Naive thymus-derived CD4-positive, alpha-beta T cell (primary cell): ENCODE data around the gene SAMMSON. TPM values are rescaled to one million over a fixed set of nuclear protein-coding genes. Genes with fewer than 3 reads are reported as not detected.

Experiments used
- ATAC-seq: fragments of 150-1000 bp; cut with Tn5 transposase; 2 replicates; pipeline ENCODE4 v1.10.0; 2021; ENCODE audit warnings: mild to moderate bottlenecking, moderate library complexity
- CTCF ChIA-PET: fragments of 350-600 bp; sonication (Branson Sonifier 250); formaldehyde crosslinking; loops from one replicate; lab custom pipeline; 2021; ENCODE audit warnings: antibody characterized with exemption; lab: Charles Lee
- POLR2A ChIA-PET: fragments of 350-600 bp; sonication (Branson Sonifier 250); formaldehyde crosslinking; loops from one replicate; lab custom pipeline; 2021; ENCODE audit warnings: antibody characterized with exemption, inconsistent platforms; lab: Charles Lee
- DNase-seq, 9 donors: peaks; one replicate each; pipeline versions ENCODE4 v3.0.0 to v3.0.0-alpha.2; 2020 to 2022; ENCODE audit warnings: mixed read lengths in 1 of 9
- H3K27ac ChIP-seq: one replicate; pipeline ENCODE4 v1.7.0; 2013; ENCODE audit warnings: mild to moderate bottlenecking, low read depth, low read length, moderate library complexity
- H3K27me3 ChIP-seq, 2 donors: one replicate each; pipeline ENCODE4 v1.7.0; 2013; ENCODE audit warnings: low read length in 2 of 2, mild to moderate bottlenecking in 2 of 2, moderate library complexity in 2 of 2; ENCODE audit not compliant: control insufficient read depth in 2 of 2, insufficient read depth in 2 of 2
- H3K36me3 ChIP-seq, 3 experiments: 1 replicate in 2 of 3; 2 replicates in 1 of 3; pipeline ENCODE4 v1.7.0; 2013; ENCODE audit warnings: low read length in 3 of 3, mild to moderate bottlenecking in 3 of 3, moderate library complexity in 1 of 3; ENCODE audit not compliant: insufficient read depth in 3 of 3, control insufficient read depth in 2 of 3
- H3K4me1 ChIP-seq, 2 donors: one replicate each; pipeline ENCODE4 v1.7.0; 2013; ENCODE audit warnings: low read length in 2 of 2, mild to moderate bottlenecking in 2 of 2, moderate library complexity in 1 of 2; ENCODE audit not compliant: control insufficient read depth in 2 of 2, insufficient read depth in 2 of 2
- H3K4me3 ChIP-seq: 2 replicates; pipeline ENCODE4 v1.7.0; 2013; ENCODE audit warnings: mild to moderate bottlenecking, low read length
- H3K9me3 ChIP-seq, 3 experiments: 1 replicate in 2 of 3; 2 replicates in 1 of 3; pipeline ENCODE4 v1.7.0; 2013; ENCODE audit warnings: low read length in 3 of 3; ENCODE audit not compliant: control insufficient read depth in 2 of 3
- H3K27ac Mint-ChIP-seq, 9 donors: one replicate each; pipeline ENCODE4 v1.8.0; 2020 to 2022; ENCODE audit warnings: mixed read lengths in 9 of 9, mild to moderate bottlenecking in 8 of 9, moderate library complexity in 5 of 9, inconsistent platforms in 2 of 9
- H3K27me3 Mint-ChIP-seq, 5 donors: one replicate each; pipeline ENCODE4 v1.8.0; 2021 to 2022; ENCODE audit warnings: mixed read lengths in 5 of 5, mild to moderate bottlenecking in 1 of 5
- H3K36me3 Mint-ChIP-seq, 5 donors: one replicate each; pipeline ENCODE4 v1.8.0; 2020 to 2022; ENCODE audit warnings: mixed read lengths in 5 of 5, mild to moderate bottlenecking in 3 of 5, inconsistent platforms in 1 of 5
- H3K4me1 Mint-ChIP-seq, 7 donors: one replicate each; pipeline ENCODE4 v1.8.0; 2020 to 2022; ENCODE audit warnings: mixed read lengths in 7 of 7, mild to moderate bottlenecking in 3 of 7, inconsistent platforms in 1 of 7
- H3K4me3 Mint-ChIP-seq, 10 donors: one replicate each; pipeline ENCODE4 v1.8.0; 2020 to 2022; ENCODE audit warnings: mild to moderate bottlenecking in 10 of 10, mixed read lengths in 10 of 10, moderate library complexity in 6 of 10, inconsistent platforms in 2 of 10
- H3K9me3 Mint-ChIP-seq, 11 donors: one replicate each; pipeline ENCODE4 v1.8.0; 2020 to 2022; ENCODE audit warnings: mixed read lengths in 11 of 11, mild to moderate bottlenecking in 4 of 11, inconsistent platforms in 1 of 11, moderate library complexity in 1 of 11
- intact Hi-C, 2 donors: fragments of 100-400 bp; cut with micrococcal nuclease; formaldehyde crosslinking; loops; one replicate each; pipeline ENCODE4 v1.15.1; 2023
- polyA plus RNA-seq, 2 donors: library from polyadenylated mRNA; unstranded; fragments of 300-500 nt; fragmentation: Illumina TruSeq; gene quantifications; one replicate each; pipeline ENCODE4 v1.2.3, GENCODE V29; 2021
- total RNA-seq, 6 experiments: library from RNA in 5 of 6; stranded (reverse) in 5 of 6; gene quantifications; 1 replicate in 5 of 6; 2 replicates in 1 of 6; pipeline ENCODE4 v1.2.3 and lab custom pipeline; 2021 to 2026

SAMMSON gene
- total and polyA plus RNA-seq, 7 experiments from 2014 or later = not detected

DNA sequence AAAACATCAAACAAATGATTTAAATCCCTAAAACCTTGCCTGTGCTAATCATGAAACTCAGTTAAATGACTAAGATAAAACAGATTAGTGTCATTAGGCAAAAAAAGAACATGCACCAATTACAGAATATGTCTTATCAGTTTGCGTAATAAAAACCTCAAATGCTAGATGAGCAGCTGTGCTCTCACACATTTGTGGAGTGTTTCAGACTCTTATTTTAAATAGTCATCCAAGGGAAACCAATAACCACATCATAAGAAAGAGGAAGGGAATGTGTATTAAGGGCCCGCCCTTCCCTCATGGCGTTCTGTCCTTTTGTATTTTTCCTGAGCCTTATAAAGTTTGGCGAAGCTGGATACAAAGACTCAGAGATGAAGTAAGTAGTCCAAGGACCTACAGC, 6.6 kb downstream of the SAMMSON start:
- CTCF ChIA-PET = no interaction called here
- no peaks in the 10 kb centered on the region for H3K4me1 ChIP-seq
- H3K27ac ChIP-seq = no peak overlapping the region
- Mint-ChIP-seq H3K9me3 (peaks cover 0 to 10% (median 3%) of the 10 kb centered on the region in 11 donors), H3K27ac (no peak overlapping the region), H3K4me1 (no peaks in the 10 kb centered on the region), H3K27me3 (peaks cover 0 to 11% (median 0%) of the 10 kb centered on the region in 5 donors), H3K4me3 (no peak overlapping the region), H3K36me3 (no peaks in the 10 kb centered on the region)
- POLR2A ChIA-PET = no interaction called here
- ATAC-seq = peak; percentile 54
- no peak for DNase-seq
- no peaks in the 10 kb centered on the region for H3K9me3 ChIP-seq
- H3K4me3 ChIP-seq = no peak overlapping the region
- H3K36me3 ChIP-seq = no peaks in the 10 kb centered on the region
- H3K27me3 ChIP-seq = no peaks in the 10 kb centered on the region
- intact Hi-C loops = no loop called here

DNA sequence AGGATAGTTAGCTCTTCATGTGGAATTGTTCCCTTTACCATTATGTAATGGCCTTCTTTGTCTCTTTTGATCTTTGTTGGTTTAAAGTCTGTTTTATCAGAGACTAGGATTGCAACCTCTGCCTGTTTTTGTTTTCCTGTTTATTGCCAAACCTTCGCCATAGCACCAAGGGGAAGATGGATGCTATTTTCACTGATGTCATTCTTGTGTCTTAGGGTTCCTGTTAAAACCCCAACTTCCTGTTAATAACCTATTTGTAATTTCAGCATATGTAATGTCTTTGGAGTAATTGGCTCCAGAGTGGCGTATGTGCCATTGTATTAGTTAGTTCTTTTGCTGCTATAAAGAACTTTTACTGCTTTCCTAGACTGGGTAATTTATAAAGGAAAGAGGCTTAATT, 10.8 kb downstream of the SAMMSON start:
- CTCF ChIA-PET = no interaction called here
- H3K4me1 ChIP-seq = no peaks in the 10 kb centered on the region
- POLR2A ChIA-PET = no interaction called here

DNA sequence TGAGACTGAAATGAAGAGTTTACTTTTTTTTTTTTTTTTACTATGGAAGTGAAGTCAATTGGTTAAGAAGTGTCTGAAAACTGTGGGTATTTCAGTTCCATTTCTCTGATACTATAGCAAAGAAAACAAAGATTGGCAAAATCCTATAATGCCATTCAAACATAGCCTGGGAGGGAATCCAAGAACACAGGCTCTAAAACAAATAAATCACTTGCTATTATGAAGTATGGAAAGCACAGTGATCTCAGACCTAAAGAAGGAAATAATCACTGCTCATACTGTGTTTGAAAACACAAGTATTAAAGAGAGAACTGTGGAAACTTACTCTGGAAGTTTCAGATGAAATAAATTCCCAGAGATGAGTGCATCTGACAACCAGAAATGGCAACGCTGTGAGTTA, 12.0 kb downstream of the SAMMSON start:
- no peak overlapping the region for H3K27ac ChIP-seq
- H3K36me3 Mint-ChIP-seq = no peaks in the 10 kb centered on the region
- ATAC-seq = no peak
- no peaks in the 10 kb centered on the region for H3K4me1 ChIP-seq
- H3K4me3 Mint-ChIP-seq = no peak overlapping the region
- CTCF ChIA-PET = no interaction called here
- no peaks in the 10 kb centered on the region for H3K27me3 ChIP-seq
- POLR2A ChIA-PET = no interaction called here
- H3K27me3 Mint-ChIP-seq = peaks cover 0 to 12% (median 4%) of the 10 kb centered on the region in 5 donors
- H3K36me3 ChIP-seq = no peaks in the 10 kb centered on the region
- H3K4me1 Mint-ChIP-seq = no peaks in the 10 kb centered on the region
- H3K9me3 Mint-ChIP-seq = peaks cover 0 to 9% (median 4%) of the 10 kb centered on the region in 11 donors
- H3K4me3 ChIP-seq = no peak overlapping the region
- H3K9me3 ChIP-seq = no peaks in the 10 kb centered on the region
- H3K27ac Mint-ChIP-seq = no peak overlapping the region
- DNase-seq = no peak
- intact Hi-C loops = no loop called here

More for the DNA sequence above, 10.8 kb downstream of the SAMMSON start:
- Mint-ChIP-seq H3K9me3 (peaks cover 0 to 8% (median 2%) of the 10 kb centered on the region in 11 donors), H3K27me3 (peaks cover 0 to 12% (median 4%) of the 10 kb centered on the region in 5 donors), H3K4me3 (no peak overlapping the region), H3K27ac (peak overlapping the region in 1 of 9 donors; percentile 59), H3K4me1 (no peaks in the 10 kb centered on the region), H3K36me3 (no peaks in the 10 kb centered on the region)
- intact Hi-C loops = no loop called here
- H3K27me3 ChIP-seq = no peaks in the 10 kb centered on the region
- DNase-seq = no peak
- peak; percentile 20 for ATAC-seq
- no peaks in the 10 kb centered on the region for H3K9me3 ChIP-seq
- H3K36me3 ChIP-seq = no peaks in the 10 kb centered on the region
- no peak overlapping the region for H3K4me3 ChIP-seq
- no peak overlapping the region for H3K27ac ChIP-seq

DNA sequence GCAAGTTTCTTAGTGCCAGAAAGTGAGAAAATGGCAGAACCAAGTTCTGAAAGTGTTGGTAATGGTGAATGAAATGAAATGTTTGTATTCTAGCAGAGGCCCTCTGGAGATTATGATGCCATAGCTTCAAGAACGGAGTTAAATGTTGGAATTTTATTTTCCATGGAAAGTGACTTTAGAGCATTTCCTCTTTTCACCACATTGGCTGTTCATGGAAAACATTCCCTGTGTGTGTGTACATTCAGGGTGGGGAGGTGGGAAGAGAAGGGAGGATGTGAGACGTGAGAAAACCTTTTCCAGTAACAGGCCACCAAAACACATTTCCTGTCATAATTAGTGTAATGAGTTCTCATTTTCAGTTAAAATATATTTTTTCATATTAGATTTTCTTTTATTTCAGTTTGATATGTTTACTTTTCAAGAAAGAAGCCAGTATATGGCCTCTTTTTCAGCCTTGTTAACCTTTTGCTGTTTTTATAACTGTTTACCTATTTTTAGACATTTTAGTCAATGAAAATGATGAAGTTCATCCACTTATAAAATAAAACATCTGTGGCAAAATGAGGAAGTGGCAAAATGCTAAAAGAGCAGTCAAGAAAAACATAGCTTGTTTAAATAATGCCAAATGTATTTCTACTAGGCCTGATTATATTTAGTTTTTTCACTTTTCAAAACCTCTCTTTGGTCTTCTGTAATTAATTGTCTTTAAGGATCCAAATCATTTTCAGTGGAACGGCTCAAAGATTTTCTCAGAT, 21.6 kb downstream of the SAMMSON start:
- Histone ChIP-seq H3K27me3 (peaks cover 0 to 2% of the 10 kb centered on the region in 2 donors), H3K4me3 (no peak overlapping the region), H3K27ac (no peak overlapping the region), H3K4me1 (no peaks in the 10 kb centered on the region), H3K9me3 (no peaks in the 10 kb centered on the region), H3K36me3 (no peaks in the 10 kb centered on the region)
- H3K27ac Mint-ChIP-seq = no peak overlapping the region
- peaks cover 0 to 9% (median 0%) of the 10 kb centered on the region in 5 donors for H3K27me3 Mint-ChIP-seq
- DNase-seq = no peak
- intact Hi-C loops = no loop called here
- H3K9me3 Mint-ChIP-seq = peaks cover 0 to 6% (median 2%) of the 10 kb centered on the region in 11 donors
- no peaks in the 10 kb centered on the region for H3K4me1 Mint-ChIP-seq
- ChIA-PET POLR2A (no interaction called here), CTCF (no interaction called here)
- ATAC-seq = no peak
- H3K4me3 Mint-ChIP-seq = no peak overlapping the region
- no peaks in the 10 kb centered on the region for H3K36me3 Mint-ChIP-seq

DNA sequence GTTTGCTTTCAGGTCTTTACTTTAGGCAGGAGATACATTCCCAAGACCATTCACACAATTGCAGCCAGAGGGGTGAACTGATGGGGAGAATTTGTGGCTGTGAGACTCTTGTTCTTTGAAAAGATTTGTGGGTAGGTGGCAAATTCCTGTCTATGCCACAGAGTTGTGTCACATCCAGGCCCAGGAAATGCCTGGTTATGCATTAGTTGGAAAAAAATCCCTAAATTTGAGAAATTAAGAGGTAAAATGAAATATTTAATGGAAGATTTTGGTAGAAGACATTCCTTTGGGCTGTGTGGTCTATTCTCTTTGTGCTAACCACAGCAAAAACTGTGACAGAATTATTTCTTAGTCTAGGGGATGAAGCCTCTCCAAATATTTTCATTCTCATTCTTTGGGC, 28.8 kb downstream of the SAMMSON start:
- Mint-ChIP-seq H3K9me3 (peaks cover 0 to 4% (median 0%) of the 10 kb centered on the region in 11 donors), H3K4me3 (no peak overlapping the region), H3K27ac (no peak overlapping the region), H3K36me3 (no peaks in the 10 kb centered on the region), H3K27me3 (peaks cover 0 to 16% (median 6%) of the 10 kb centered on the region in 5 donors), H3K4me1 (no peaks in the 10 kb centered on the region)
- DNase-seq (no peak), ATAC-seq (no peak)
- no peak overlapping the region for H3K27ac ChIP-seq
- H3K9me3 ChIP-seq = no peaks in the 10 kb centered on the region
- no peaks in the 10 kb centered on the region for H3K27me3 ChIP-seq
- intact Hi-C loops = no loop called here
- ChIA-PET CTCF (no interaction called here), POLR2A (no interaction called here)
- no peak overlapping the region for H3K4me3 ChIP-seq
- no peaks in the 10 kb centered on the region for H3K36me3 ChIP-seq
- no peaks in the 10 kb centered on the region for H3K4me1 ChIP-seq

DNA sequence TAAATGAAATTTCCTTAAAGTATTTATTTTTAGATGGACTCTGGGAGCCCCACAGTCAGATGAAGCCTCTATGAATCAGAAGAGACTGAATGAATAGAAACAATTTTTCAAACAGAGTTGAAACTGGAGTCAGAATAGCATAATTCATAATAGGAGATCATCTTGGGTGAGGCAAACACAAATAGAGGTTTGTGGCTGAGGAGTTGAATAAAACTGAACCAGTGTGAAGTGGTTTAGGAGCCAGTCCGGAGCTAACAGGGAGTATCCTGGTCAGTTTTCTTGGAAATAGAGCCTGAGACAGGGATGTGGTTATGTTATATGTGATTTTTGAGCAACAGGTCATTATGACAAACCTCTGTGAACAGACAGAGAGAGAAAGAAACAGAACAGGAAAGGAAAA, 39.2 kb downstream of the SAMMSON start:
- H3K4me1 ChIP-seq = no peaks in the 10 kb centered on the region
- intact Hi-C loops = no loop called here
- H3K4me1 Mint-ChIP-seq = no peaks in the 10 kb centered on the region
- no peak overlapping the region for H3K27ac Mint-ChIP-seq
- ChIA-PET CTCF (no interaction called here), POLR2A (no interaction called here)
- H3K27me3 ChIP-seq = peaks cover 0 to 4% of the 10 kb centered on the region in 2 donors
- H3K9me3 ChIP-seq = no peaks in the 10 kb centered on the region
- peaks cover 0 to 19% (median 0%) of the 10 kb centered on the region in 5 donors for H3K27me3 Mint-ChIP-seq
- H3K9me3 Mint-ChIP-seq = peaks cover 0 to 8% (median 3%) of the 10 kb centered on the region in 11 donors
- H3K27ac ChIP-seq = no peak overlapping the region
- no peaks in the 10 kb centered on the region for H3K36me3 Mint-ChIP-seq
- no peak for ATAC-seq
- H3K36me3 ChIP-seq = no peaks in the 10 kb centered on the region
- no peak overlapping the region for H3K4me3 Mint-ChIP-seq
- DNase-seq = no peak
- H3K4me3 ChIP-seq = no peak overlapping the region

DNA sequence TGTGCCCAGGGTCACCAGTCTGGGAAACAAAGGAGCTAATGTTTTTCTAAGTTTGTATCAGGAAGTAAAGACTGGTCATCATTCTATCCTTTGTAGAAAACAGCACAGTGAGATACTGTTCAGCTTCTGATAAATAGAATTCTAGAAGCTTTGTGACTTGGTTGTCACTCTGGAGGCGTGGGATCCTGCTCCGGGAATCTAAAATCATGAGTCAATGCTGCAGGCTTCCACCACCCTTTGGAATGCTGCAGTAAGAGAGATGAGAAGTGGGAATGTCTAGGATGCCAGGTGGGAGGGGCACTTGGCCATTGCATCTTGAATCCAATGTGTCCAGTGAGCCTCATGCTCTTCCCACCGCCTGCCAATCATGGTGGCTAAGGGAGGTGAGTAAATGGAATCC, 40.9 kb downstream of the SAMMSON start:
- no peak overlapping the region for H3K27ac ChIP-seq
- no peak overlapping the region for H3K4me3 ChIP-seq
- H3K27ac Mint-ChIP-seq = no peak overlapping the region
- no peaks in the 10 kb centered on the region for H3K27me3 ChIP-seq
- H3K4me1 Mint-ChIP-seq = no peaks in the 10 kb centered on the region
- peaks cover 0 to 19% (median 0%) of the 10 kb centered on the region in 5 donors for H3K27me3 Mint-ChIP-seq
- DNase-seq (no peak), ATAC-seq (no peak)
- H3K36me3 ChIP-seq = no peaks in the 10 kb centered on the region
- no peaks in the 10 kb centered on the region for H3K4me1 ChIP-seq
- POLR2A ChIA-PET = no interaction called here
- no peaks in the 10 kb centered on the region for H3K36me3 Mint-ChIP-seq
- H3K9me3 Mint-ChIP-seq = peaks cover 0 to 8% (median 3%) of the 10 kb centered on the region in 11 donors
- no peaks in the 10 kb centered on the region for H3K9me3 ChIP-seq
- no peak overlapping the region for H3K4me3 Mint-ChIP-seq
- CTCF ChIA-PET = no interaction called here
- intact Hi-C loops = no loop called here
